CD14-positive monocyte (primary cell): ENCODE results near the gene ANKRD50. TPM values are rescaled to one million over a fixed set of nuclear protein-coding genes. Genes with fewer than 3 reads are reported as not detected.

Experiments used
- DNase-seq, 3 donors: peaks; one replicate each; pipeline ENCODE4 v3.0.0-alpha.2; 2011 to 2022
- H2AFZ ChIP-seq: 2 replicates; pipeline ENCODE4 v1.6.0; 2012; ENCODE audit warnings: mild to moderate bottlenecking, low read depth, low read length, inconsistent platforms; ENCODE audit not compliant: insufficient read depth, poor library complexity, severe bottlenecking
- H3K27ac ChIP-seq, 2 donors: 1 replicate in 1 of 2; 2 replicates in 1 of 2; pipeline ENCODE4 v1.5.1; 2012 to 2013; ENCODE audit warnings: low read length in 2 of 2, control low read depth in 1 of 2, inconsistent platforms in 1 of 2, low read depth in 1 of 2, mild to moderate bottlenecking in 1 of 2
- H3K27me3 ChIP-seq, 2 donors: one replicate each; pipeline versions ENCODE4 v1.6.0 to v1.6.1; 2011 to 2013; ENCODE audit warnings: low read length in 2 of 2; ENCODE audit not compliant: control insufficient read depth in 2 of 2, insufficient read depth in 2 of 2
- H3K36me3 ChIP-seq, 2 donors: replicated peaks in 1 of 2; 1 replicate in 1 of 2; 2 replicates in 1 of 2; pipeline versions ENCODE4 v1.5.1 to v1.6.1; 2012 to 2013; ENCODE audit warnings: low read length in 2 of 2, control low read depth in 1 of 2, inconsistent platforms in 1 of 2, mild to moderate bottlenecking in 1 of 2; ENCODE audit not compliant: insufficient read depth in 2 of 2, control insufficient read depth in 1 of 2
- H3K4me1 ChIP-seq, 2 donors: 1 replicate in 1 of 2; 2 replicates in 1 of 2; pipeline versions ENCODE4 v1.5.1 to v1.6.1; 2012 to 2013; ENCODE audit warnings: low read length in 2 of 2, control low read depth in 1 of 2, inconsistent platforms in 1 of 2, mild to moderate bottlenecking in 1 of 2, moderate library complexity in 1 of 2; ENCODE audit not compliant: insufficient read depth in 2 of 2, control insufficient read depth in 1 of 2
- H3K4me2 ChIP-seq: replicated peaks from 2 replicates; pipeline ENCODE3; 2012; ENCODE audit warnings: low read length, moderate library complexity, mild to moderate bottlenecking; ENCODE audit not compliant: poor library complexity, severe bottlenecking; ENCODE audit errors: extremely low read depth
- H3K4me3 ChIP-seq, 3 experiments: fragments of 200-600 bp in 1 of 3; sonication (generic) in 1 of 3; replicated peaks in 1 of 3; 1 replicate in 2 of 3; 2 replicates in 1 of 3; pipeline ENCODE4 v1.5.1; 2011 to 2013; ENCODE audit warnings: low read length in 3 of 3, mild to moderate bottlenecking in 3 of 3, control low read depth in 2 of 3, low read depth in 2 of 3, inconsistent platforms in 1 of 3, moderate library complexity in 1 of 3
- H3K79me2 ChIP-seq: 2 replicates; pipeline ENCODE4 v1.6.0; 2012; ENCODE audit warnings: mild to moderate bottlenecking, control low read depth, inconsistent platforms, low read length, moderate library complexity; ENCODE audit not compliant: insufficient read depth
- H3K9ac ChIP-seq: 2 replicates; pipeline ENCODE4 v1.6.0; 2017; ENCODE audit warnings: low read length, mild to moderate bottlenecking; ENCODE audit not compliant: insufficient read depth, poor library complexity, severe bottlenecking
- H3K9me3 ChIP-seq, 2 donors: replicated peaks in 1 of 2; 1 replicate in 1 of 2; 2 replicates in 1 of 2; pipeline versions ENCODE4 v1.5.1 to v1.6.1; 2012 to 2013; ENCODE audit warnings: low read length in 2 of 2, control low read depth in 1 of 2; ENCODE audit not compliant: control insufficient read depth in 1 of 2, insufficient read depth in 1 of 2
- H4K20me1 ChIP-seq: 2 replicates; pipeline ENCODE4 v1.6.0; 2012; ENCODE audit warnings: mild to moderate bottlenecking, low read length, control low read depth, moderate library complexity; ENCODE audit not compliant: insufficient read depth
- H3K27ac Mint-ChIP-seq, 7 donors: one replicate each; pipeline ENCODE4 v1.8.0; 2020; ENCODE audit warnings: mild to moderate bottlenecking in 7 of 7, mixed read lengths in 7 of 7, moderate library complexity in 6 of 7, inconsistent platforms in 2 of 7
- H3K27me3 Mint-ChIP-seq, 3 donors: one replicate each; pipeline ENCODE4 v1.8.0; 2021 to 2022; ENCODE audit warnings: low read depth in 3 of 3, mild to moderate bottlenecking in 3 of 3, mixed read lengths in 3 of 3, moderate library complexity in 3 of 3, inconsistent platforms in 1 of 3
- H3K36me3 Mint-ChIP-seq, 2 donors: one replicate each; pipeline ENCODE4 v1.8.0; 2020; ENCODE audit warnings: mixed read lengths in 2 of 2, inconsistent platforms in 1 of 2, mild to moderate bottlenecking in 1 of 2
- H3K4me1 Mint-ChIP-seq: one replicate; pipeline ENCODE4 v1.8.0; 2020; ENCODE audit warnings: mild to moderate bottlenecking, mixed read lengths
- H3K4me3 Mint-ChIP-seq, 2 donors: one replicate each; pipeline ENCODE4 v1.8.0; 2020; ENCODE audit warnings: mild to moderate bottlenecking in 2 of 2, mixed read lengths in 2 of 2, moderate library complexity in 1 of 2
- H3K9me3 Mint-ChIP-seq, 7 donors: one replicate each; pipeline ENCODE4 v1.8.0; 2020 to 2022; ENCODE audit warnings: mixed read lengths in 7 of 7, mild to moderate bottlenecking in 6 of 7, moderate library complexity in 6 of 7, inconsistent platforms in 2 of 7
- WGBS: methylation state at CpG from one replicate; pipeline ENCODE4 v1.1.5; 2013; ENCODE audit warnings: missing lambda C conversion rate; ENCODE audit not compliant: insufficient coverage; 5-methylcytosine and 5-hydroxymethylcytosine counted together
- intact Hi-C, 2 donors: fragments of 100-400 bp; cut with micrococcal nuclease; formaldehyde crosslinking; loops; one replicate each; pipeline versions ENCODE4 v1.15.0 to v1.15.1; 2023
- polyA plus RNA-seq, 3 donors: library from polyadenylated mRNA; depleted of rRNA in 1 of 3; unstranded in 2 of 3; stranded (reverse) in 1 of 3; fragments of 300-500 nt in 2 of 3; fragments of >200 nt in 1 of 3; fragmentation: Illumina TruSeq in 2 of 3; gene quantifications; 1 replicate in 2 of 3; 2 replicates in 1 of 3; pipeline ENCODE4 v1.2.3, GENCODE V29; 2012 to 2021
- TF ChIP-seq, protein P1 (sequence below): fragments of 200-600 bp; IDR thresholded peaks from one replicate; pipeline ENCODE4 v1.8.0; 2022; ENCODE audit warnings: antibody characterized with exemption, mild to moderate bottlenecking

ANKRD50 gene
- polyA plus RNA-seq, 3 donors: 2.6 to 6.4 (median 5.0) TPM

DNA sequence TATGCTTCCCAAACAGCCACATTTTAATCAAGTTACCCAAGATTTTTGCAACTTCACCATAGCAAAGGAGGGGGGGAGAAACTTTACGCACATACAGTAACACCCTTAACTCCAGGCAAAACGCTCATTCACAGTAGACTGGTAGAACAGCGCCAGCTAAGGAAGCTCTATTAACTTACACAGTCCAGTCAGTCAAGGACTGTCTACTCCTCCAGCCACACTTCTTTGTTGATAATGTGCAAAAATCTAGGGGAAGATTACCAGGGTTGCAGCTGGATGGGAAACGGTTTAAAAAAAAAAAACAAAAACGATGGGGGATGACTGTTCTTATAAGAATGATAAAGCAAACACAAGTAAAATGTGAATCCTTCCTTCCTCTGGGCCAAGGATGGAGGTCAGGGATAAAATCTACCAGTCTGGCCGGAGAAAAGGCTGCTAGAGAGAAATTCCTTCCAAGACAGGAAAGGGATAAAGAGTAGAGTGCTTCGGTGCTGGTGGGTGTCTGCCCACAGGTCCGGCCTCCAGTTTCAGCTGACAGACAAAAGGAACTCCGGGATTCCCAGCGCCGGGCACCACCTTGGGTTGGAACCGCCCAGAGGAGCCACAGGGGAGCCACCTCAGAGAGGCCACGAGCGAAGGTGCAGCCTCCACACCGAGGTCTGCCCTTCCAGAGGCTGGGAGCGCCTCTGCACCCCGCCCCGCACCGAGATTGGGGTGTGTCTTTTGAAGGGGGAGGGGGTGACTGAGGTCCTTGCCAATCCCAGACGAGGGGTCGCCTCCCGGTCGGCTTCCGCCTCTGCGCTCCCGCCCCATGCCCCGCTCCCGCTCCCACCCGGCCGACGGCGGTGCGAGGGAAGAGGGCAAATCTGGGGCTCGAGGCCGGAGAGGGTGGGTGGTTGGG is 811 bp downstream of the ANKRD50 start:
- Mint-ChIP-seq H3K36me3 (peaks cover 7 to 13% of the 10 kb centered on the region in 2 donors), H3K4me3 (no peak overlapping the region), H3K4me1 (peaks cover 27% of the 10 kb centered on the region), H3K27ac (no peak overlapping the region), H3K9me3 (no peaks in the 10 kb centered on the region), H3K27me3 (no peaks in the 10 kb centered on the region)
- no peaks in the 10 kb centered on the region for H3K27me3 ChIP-seq
- peak overlapping the region; percentile 92 for H3K4me2 ChIP-seq
- TF ChIP-seq, protein P1, sequence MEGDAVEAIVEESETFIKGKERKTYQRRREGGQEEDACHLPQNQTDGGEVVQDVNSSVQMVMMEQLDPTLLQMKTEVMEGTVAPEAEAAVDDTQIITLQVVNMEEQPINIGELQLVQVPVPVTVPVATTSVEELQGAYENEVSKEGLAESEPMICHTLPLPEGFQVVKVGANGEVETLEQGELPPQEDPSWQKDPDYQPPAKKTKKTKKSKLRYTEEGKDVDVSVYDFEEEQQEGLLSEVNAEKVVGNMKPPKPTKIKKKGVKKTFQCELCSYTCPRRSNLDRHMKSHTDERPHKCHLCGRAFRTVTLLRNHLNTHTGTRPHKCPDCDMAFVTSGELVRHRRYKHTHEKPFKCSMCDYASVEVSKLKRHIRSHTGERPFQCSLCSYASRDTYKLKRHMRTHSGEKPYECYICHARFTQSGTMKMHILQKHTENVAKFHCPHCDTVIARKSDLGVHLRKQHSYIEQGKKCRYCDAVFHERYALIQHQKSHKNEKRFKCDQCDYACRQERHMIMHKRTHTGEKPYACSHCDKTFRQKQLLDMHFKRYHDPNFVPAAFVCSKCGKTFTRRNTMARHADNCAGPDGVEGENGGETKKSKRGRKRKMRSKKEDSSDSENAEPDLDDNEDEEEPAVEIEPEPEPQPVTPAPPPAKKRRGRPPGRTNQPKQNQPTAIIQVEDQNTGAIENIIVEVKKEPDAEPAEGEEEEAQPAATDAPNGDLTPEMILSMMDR: no peak
- H3K9me3 ChIP-seq: no peaks in the 10 kb centered on the region
- WGBS: 0% methylated on average over 30 of the region's 35 CpGs
- H3K27ac ChIP-seq: peak overlapping the region; percentile 80 to 95
- peaks cover 25 to 44% of the 10 kb centered on the region in 2 donors for H3K4me1 ChIP-seq
- intact Hi-C loops: loop anchor here in 1 of 2 donors (10.0 kb wide), 1 partner anchor 897 kb away; no protein-coding TSS in a partner anchor
- H3K79me2 ChIP-seq: peaks cover 52% of the 10 kb centered on the region
- DNase-seq: peak; percentile 71 to 76 (median 75)
- H4K20me1 ChIP-seq: peaks cover 40% of the 10 kb centered on the region
- peak overlapping the region; percentile 91 for H2AFZ ChIP-seq
- H3K9ac ChIP-seq: peak overlapping the region; percentile 85
- H3K4me3 ChIP-seq: peak overlapping the region; percentile 88 to 94 (median 93)
- peaks cover 0 to 8% of the 10 kb centered on the region in 2 donors for H3K36me3 ChIP-seq

DNA sequence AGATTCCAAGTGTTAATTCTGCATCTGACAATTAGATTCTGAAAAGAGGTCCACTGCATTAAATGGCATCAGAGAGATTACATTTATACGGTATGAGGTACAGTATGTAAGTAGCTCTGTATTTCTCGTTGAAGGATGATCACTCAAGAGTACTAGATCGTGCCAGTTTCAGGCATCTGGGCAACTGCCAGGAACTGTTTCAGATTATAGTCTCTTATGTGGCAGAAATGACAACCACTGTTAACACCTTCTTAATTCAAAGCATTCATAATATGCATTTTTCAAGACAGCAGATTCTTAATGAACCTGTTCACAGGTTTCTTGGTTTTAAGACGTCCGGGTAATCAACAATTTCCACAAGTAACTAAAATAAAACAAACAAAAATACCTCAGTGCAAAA is 1.6 kb downstream of the ANKRD50 start:
- Histone ChIP-seq H3K36me3 (peaks cover 0 to 15% of the 10 kb centered on the region in 2 donors), H3K9ac (no peak overlapping the region), H3K27ac (peak overlapping the region in 1 of 2 donors; percentile 95), H3K4me1 (peaks cover 25 to 44% of the 10 kb centered on the region in 2 donors), H3K4me3 (peak overlapping the region; percentile 88 to 94 (median 93)), H3K9me3 (no peaks in the 10 kb centered on the region), H3K27me3 (no peaks in the 10 kb centered on the region), H3K79me2 (peaks cover 60% of the 10 kb centered on the region), H3K4me2 (peak overlapping the region; percentile 92), H4K20me1 (peaks cover 48% of the 10 kb centered on the region), H2AFZ (no peak overlapping the region)
- peak in 1 of 3 donors; percentile 5 for DNase-seq
- Mint-ChIP-seq H3K9me3 (no peaks in the 10 kb centered on the region), H3K27me3 (no peaks in the 10 kb centered on the region), H3K27ac (no peak overlapping the region), H3K4me1 (peaks cover 27% of the 10 kb centered on the region), H3K4me3 (no peak overlapping the region), H3K36me3 (peaks cover 8 to 13% of the 10 kb centered on the region in 2 donors)
- 0% methylated on average over 2 of the region's 5 CpGs for WGBS
- TF ChIP-seq, protein P1: no peak
- intact Hi-C loops: loop anchor here in 1 of 2 donors (10.0 kb wide), 1 partner anchor 896 kb away; no protein-coding TSS in a partner anchor
